MM.1S (cell line): ENCODE data around the gene CCDC158.

Experiments
- EZH2 ChIP-seq: fragments of 300-600 bp; sonication (generic); optimal IDR thresholded peaks from 2 replicates; pipeline ENCODE3; 2017; ENCODE audit warnings: low read depth, mild to moderate bottlenecking, antibody characterized with exemption, low read length, mixed read lengths
- EZH2phosphoT487 ChIP-seq: fragments of 300-600 bp; sonication (generic); IDR thresholded peaks from 2 replicates; pipeline ENCODE4 v1.6.1; 2018; ENCODE audit warnings: antibody characterized with exemption, low read length
- TF ChIP-seq, protein P1 (sequence below): fragments of 300-600 bp; sonication (generic); IDR thresholded peaks from 2 replicates; pipeline ENCODE4 v1.5.1; 2016; ENCODE audit warnings: antibody characterized with exemption, low read length, mixed read lengths

DNA sequence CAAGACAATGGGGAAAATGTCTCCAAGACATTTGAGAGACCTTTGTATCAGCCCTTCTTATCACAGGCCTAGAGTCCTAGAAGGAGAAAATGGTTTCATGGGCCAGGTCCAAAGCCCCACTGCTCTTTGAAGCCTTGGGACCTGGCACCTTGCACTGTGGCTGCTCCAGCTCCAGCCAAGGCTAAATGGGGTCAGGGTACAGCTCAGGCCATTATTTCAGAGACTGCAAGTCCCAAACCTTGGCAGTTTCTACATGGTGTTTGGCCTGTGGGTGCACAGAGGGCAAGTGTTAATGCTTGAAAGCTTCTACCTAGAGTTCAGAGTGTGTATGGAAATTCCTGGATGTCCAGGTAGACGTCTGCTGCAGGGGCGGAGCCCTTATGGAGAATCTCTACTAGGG is 42.6 kb upstream of the CCDC158 start:
- TF ChIP-seq, protein P1, sequence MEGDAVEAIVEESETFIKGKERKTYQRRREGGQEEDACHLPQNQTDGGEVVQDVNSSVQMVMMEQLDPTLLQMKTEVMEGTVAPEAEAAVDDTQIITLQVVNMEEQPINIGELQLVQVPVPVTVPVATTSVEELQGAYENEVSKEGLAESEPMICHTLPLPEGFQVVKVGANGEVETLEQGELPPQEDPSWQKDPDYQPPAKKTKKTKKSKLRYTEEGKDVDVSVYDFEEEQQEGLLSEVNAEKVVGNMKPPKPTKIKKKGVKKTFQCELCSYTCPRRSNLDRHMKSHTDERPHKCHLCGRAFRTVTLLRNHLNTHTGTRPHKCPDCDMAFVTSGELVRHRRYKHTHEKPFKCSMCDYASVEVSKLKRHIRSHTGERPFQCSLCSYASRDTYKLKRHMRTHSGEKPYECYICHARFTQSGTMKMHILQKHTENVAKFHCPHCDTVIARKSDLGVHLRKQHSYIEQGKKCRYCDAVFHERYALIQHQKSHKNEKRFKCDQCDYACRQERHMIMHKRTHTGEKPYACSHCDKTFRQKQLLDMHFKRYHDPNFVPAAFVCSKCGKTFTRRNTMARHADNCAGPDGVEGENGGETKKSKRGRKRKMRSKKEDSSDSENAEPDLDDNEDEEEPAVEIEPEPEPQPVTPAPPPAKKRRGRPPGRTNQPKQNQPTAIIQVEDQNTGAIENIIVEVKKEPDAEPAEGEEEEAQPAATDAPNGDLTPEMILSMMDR, result no peak
- TF ChIP-seq EZH2 (no peak), EZH2phosphoT487 (no peak)
